ENCODE results near the gene TIMP3. TPM values are rescaled to one million over a fixed set of nuclear protein-coding genes. Genes with fewer than 3 reads are reported as not detected.

TIMP3 gene
- total RNA-seq, 1 donor from 2014 or later: 288 TPM

- no peak for ATAC-seq
- no peak for DNase-seq (ENCODE audit: missing footprints)
- intact Hi-C loops (cut with DNase I): no loop called here
Observed at GRCh38 chr22:32820131-32821119, 18.9 kb downstream of the TIMP3 start.

- ATAC-seq: no peak
- intact Hi-C loops (cut with DNase I): no loop called here
- no peak for DNase-seq (ENCODE audit: missing footprints)
Observed at GRCh38 chr22:32822179-32822877, 20.8 kb downstream of the TIMP3 start.

GRCh38 chr22:32823024-32823730 lies 21.7 kb downstream of the TIMP3 start:
- intact Hi-C loops (cut with DNase I): no loop called here

DNA sequence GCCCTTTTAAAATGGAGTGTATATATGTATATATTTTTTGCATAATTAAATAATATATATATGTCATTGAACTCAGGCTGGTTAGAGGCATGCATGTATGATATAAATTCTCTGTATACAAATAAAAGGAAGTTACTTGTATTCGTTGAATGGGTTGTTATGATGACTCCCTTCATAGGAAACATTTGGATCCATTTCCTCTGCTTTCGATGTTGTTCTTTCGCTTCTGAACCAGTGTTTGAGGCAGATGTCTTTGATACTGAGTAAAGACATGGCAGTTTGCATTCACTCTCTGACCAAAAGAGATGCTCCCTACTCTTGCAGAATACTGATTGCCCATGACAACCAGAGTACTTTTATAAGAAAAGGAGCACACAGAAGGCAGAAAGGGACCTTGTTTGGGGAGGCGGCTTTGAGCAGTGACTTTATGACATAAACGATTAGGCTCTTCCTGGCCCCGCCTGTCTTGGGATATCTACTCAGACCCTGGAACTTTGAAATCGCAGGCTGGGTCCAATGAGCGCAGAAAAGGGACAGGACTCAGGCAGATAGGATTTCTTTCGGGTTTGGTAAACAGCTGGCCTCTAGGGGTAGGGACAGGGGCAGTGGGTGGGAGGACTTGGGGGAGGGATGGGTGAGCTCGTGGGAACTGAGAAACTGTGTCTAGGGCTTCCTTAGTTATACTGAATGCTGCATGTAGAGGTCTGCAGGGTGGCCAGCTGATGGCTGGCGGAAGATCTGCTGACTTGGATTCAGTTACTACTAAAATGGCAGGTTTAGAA lies 23.2 kb downstream of the TIMP3 start:
- DNase-seq (ENCODE audit: missing footprints): no peak
- ATAC-seq: no peak
- intact Hi-C loops (cut with DNase I): no loop called here

More at GRCh38 chr22:32823024-32823730, 21.7 kb downstream of the TIMP3 start:
- ATAC-seq (no peak), DNase-seq (ENCODE audit: missing footprints) (no peak)

- no peak for DNase-seq (ENCODE audit: missing footprints)
- peak; percentile 47 for ATAC-seq
- intact Hi-C loops (cut with DNase I): loop anchor here (2.0 kb wide), 1 partner anchor 22 kb away; no protein-coding TSS in a partner anchor
Observed at GRCh38 chr22:32826537-32826936, 25.0 kb downstream of the TIMP3 start.

DNA sequence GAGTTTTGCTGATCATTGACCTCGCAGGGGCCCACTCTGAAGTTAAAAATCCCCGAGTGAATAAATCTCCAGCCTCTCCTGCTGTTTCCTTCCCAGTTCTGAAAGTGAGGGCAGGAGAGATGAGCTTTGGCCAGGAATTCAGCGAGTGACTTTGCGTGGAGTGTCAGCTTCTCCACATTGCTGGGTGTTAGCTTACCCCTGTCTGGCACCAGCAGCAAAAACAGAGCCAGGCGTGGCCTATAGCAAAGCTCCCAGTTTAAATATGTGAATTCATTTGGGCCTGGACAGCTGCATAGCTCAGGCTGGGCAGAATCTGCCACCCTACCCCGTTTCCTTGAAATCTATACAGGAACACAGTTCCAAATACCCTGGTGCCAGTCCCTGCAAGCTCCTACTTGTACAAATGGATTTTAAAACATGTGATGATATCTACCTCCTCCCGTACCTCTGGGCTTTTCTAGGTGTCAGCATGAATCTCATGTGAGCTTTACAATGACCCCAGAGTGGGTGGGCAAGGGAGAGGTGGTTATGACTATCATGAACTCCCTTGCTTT lies 25.6 kb downstream of the TIMP3 start:
- intact Hi-C loops (cut with DNase I): loop anchor here (2.0 kb wide), 1 partner anchor 22 kb away; no protein-coding TSS in a partner anchor
- DNase-seq (ENCODE audit: missing footprints) (no peak), ATAC-seq (peak; percentile 56)

DNA sequence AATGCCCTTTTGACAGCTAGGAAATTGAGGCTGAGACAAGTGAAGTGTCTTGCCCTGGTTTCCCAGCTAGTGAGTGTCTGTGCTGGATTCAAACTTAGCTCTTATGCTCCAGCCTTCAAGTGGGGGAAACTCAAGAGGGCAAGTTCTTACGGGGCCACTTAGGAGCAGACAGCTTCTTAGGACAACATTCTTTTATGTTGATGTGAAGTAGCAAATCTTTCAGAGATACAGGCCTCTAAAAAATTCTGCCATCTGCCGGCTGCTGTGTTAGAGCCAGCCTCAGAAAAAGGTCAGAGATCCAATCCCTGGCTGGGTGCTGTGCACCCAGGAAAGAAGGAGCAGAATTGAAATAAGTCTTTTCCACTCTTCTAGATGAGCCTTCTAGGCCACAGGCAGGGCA lies 26.6 kb downstream of the TIMP3 start:
- DNase-seq (ENCODE audit: missing footprints) (no peak), ATAC-seq (no peak)
- intact Hi-C loops (cut with DNase I): no loop called here

GRCh38 chr22:32828561-32828960 lies 27.1 kb downstream of the TIMP3 start:
- ATAC-seq: no peak
- intact Hi-C loops (cut with DNase I): no loop called here
- no peak for DNase-seq (ENCODE audit: missing footprints)

DNA sequence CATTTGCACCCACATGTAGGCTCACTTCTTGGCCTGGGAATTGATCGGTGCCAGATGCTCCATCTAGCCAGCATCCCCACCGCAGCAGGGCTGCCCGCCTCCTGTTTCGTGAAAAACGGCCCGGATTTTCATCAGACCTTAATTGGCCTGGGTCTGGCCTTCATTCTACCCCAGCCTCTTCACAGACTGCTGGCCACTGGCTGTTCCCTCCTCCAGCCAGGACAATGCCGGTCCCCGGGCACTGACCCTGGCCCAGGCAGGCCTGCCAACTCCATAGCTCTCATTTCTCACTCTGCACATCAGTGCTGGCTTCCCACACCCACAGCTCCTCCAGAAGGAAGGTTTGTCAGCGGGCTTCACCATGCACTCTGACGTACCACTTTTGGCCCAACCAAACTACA lies 27.9 kb downstream of the TIMP3 start:
- ATAC-seq (peak; percentile 13), DNase-seq (ENCODE audit: missing footprints) (no peak)
- intact Hi-C loops (cut with DNase I): no loop called here

DNA sequence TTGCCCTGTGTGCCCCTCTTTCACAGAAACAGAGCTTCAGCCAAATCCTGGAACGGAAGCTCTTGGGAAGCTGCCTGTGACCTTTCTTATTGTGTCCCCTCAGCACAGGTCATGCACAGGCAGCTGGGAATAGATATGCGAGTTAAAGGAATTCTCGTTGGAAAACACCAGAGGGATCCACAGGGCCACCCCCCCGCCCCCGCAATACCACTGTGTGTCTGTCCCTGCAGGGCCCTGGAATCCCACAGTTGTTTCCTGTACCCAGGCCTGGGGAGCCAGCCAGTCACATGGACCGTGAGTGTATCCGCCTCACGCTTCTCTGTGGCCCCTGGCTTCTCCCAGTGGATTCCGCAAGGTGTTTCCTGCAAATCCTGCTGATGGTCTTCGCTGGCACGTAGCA lies 29.0 kb downstream of the TIMP3 start:
- DNase-seq (ENCODE audit: missing footprints) (no peak), ATAC-seq (peak; percentile 53)
- intact Hi-C loops (cut with DNase I): no loop called here

DNA sequence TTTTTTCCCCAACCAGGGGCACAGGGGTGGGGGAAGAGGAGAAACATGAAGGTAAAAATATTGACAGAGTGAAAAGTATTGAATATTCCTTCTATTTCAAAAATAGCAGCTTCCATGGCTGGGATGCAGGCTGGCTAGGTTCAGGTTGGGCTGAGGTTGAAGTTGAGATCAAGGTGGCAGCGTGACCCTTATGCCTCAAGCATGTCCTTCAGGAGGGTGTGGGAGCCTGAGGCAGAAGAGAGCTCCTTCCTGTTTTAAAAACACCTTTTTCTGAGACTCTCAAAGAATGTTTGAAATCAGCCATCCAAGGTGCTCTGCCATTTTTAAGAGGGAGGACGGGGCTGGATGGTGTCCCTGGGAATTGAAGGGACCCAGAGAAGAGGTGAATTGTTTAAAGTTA lies 29.5 kb downstream of the TIMP3 start:
- ATAC-seq (no peak), DNase-seq (ENCODE audit: missing footprints) (no peak)
- intact Hi-C loops (cut with DNase I): no loop called here

DNA sequence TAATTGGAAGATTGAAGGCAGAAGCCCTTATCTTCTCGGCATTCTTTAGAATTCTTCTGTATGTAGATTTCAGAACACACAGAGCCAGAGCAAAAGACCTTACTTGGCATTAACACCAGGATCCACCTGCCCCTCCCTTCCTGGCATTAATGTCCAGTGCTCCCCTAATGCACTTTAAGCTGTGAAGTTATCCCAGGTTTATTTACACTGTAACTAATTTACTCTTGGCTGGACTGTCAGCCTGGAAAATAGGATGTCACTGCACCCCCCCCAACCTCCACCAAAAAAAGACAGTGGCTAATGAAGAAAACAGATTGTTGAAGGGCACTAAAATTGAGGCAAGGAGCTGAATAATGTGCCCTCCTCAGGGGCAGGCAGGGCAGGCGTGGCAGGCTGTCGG lies 30.1 kb downstream of the TIMP3 start:
- no peak for DNase-seq (ENCODE audit: missing footprints)
- ATAC-seq: no peak
- intact Hi-C loops (cut with DNase I): no loop called here

DNA sequence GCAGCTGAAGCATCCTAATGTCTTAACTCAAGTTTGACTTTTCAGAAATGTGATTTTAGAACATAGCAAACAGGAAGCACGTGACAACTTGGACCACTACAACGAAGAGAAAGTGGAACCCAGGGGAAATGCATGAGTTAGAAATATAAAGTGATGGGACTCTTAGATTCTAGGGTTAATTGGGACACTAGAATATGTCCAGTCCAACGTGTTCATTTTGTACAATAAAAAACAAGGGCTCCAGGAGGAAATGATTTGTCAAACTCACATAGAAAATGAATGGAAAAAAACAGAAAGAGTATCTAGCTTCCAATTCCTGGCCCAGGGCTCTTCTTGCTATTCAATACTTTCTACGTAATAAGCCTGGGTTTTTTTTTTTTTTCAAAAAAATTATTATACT lies 30.7 kb downstream of the TIMP3 start:
- DNase-seq (ENCODE audit: missing footprints) (no peak), ATAC-seq (no peak)
- intact Hi-C loops (cut with DNase I): no loop called here

DNA sequence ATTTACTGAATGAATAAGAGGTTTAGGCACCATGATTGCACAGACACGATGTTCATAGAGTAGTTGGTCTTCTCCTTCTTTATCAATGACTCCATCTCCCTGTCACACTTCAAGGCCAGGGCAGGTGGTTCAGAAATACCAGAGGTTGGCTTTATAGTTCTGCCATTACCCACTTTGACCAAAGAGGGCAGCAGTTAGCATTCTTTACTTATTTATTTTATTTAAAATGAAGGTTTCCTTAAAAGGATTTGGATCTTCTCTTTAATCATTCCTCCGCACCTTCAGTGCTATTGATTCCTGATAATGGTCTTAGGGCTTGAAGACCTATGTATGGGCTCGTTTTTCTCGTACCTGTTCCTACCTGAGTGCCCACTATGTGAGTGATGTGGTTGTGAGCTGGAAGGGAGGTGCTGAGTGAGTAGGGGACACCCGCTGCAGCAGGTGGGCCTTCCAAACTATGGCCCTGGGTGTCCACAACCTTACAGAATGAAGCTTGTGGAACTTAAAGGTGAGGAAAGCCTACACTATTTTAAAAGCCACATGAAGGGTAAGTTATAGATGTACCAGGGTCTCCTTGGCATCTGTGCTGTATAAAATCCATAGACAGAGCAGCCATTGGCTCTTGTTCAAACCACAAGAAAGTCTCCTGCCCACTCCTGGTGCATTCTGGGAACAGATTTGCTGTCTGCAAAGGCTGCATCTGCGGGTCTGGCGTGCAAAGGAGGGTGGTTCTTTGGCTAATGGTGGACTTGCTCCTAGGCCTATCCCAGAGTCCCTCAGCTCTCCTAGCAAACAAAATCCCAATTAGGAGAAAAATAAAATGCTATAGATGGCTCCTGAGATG lies 35.0 kb downstream of the TIMP3 start:
- DNase-seq (ENCODE audit: missing footprints) (no peak), ATAC-seq (no peak)
- intact Hi-C loops (cut with DNase I): no loop called here

- no peak for ATAC-seq
- no peak for DNase-seq (ENCODE audit: missing footprints)
- intact Hi-C loops (cut with DNase I): no loop called here
Observed at GRCh38 chr22:32837142-32837541, 35.6 kb downstream of the TIMP3 start.

GRCh38 chr22:32837803-32838202 lies 36.3 kb downstream of the TIMP3 start:
- ATAC-seq (no peak), DNase-seq (ENCODE audit: missing footprints) (no peak)
- intact Hi-C loops (cut with DNase I): no loop called here

DNA sequence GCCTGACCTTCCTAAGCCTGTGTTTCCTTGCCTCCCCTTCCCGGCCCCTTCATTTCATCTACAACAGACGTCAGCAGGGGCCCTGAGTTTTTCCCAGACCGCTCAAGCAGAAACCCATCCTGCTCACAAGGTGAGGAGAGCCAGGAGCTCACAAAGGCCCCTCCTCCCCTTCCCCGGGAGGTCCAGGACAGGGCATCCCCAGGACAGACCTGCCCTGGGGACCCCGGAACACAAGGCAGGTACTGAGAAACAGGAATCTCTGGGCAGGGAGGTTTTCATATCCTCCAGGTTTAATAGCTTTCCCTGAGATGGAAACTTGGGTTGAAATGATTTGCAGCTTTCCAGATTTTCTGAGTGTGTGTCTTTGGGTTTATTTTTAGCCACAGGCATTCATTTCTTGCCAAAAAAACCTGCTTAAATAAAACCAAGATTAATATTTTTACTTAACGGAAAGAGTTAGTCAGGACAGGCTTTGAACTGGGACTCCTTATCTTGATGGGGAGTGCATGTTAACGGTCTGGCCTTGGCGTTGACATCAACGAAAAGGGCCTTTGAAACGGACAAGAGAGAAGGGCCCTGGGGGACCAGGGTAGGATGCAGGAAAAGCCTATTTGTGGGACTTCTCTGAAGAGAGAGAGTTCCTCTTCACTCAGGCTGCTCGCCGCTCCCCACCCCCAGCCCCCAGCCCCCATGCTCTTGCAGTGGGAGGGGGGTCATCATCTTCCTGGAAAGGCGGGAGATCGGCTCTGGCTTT lies 38.5 kb downstream of the TIMP3 start:
- intact Hi-C loops (cut with DNase I): loop anchor here (10.0 kb wide), 1 partner anchor 145 kb away; no protein-coding TSS in a partner anchor
- ATAC-seq: peak; percentile 47
- no peak for DNase-seq (ENCODE audit: missing footprints)
